ENCODE measurements around the gene PPWD1. TPM values are rescaled to one million over a fixed set of nuclear protein-coding genes. Genes with fewer than 3 reads are reported as not detected.

Gene PPWD1
- total and polyA plus RNA-seq, 8 donors, result 9.3 to 159 (median 50.6) TPM

DNA sequence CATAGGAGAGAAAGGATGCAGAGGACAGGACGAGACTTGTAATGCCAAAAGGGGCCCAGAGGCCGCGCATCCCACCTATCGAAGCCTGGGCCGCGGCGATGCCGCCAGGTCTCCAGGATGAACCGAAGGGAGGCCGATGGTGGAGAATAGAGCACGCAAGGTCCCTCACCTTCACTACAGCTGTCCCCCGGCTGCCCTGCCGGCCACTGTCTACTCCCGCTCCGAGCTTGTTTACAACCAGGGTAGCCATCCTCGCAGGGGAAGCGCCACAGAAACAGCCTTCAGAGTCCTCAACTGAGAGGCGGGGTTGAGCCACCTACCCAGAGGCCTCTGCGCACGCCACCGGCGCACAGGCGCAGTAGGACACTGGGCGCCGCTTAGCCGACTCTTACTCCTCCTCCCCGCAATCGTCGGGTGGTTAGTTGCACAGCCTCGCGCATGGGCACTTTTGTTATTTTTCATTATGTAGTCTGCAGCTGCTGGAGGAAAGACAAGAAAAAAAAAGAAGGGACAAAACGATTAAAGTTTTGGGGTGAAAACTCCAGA lies 61.0 kb downstream of the PPWD1 start, which contains the start of gene TRIM23:
TRIM23 (minus strand) TSS at position 309 of the 546 bp plus-strand sequence; CDS start at position 250, 59 bp downstream.
- Histone ChIP-seq H3K4me1 (peaks cover 28 to 49% (median 39%) of the 10 kb centered on the region in 4 donors), H3K27me3 (no peaks in the 10 kb centered on the region), H3K36me3 (peaks cover 0 to 8% (median 5%) of the 10 kb centered on the region in 4 donors), H3K27ac (peak within 1 kb of the TSS; percentile 39 to 87 (median 84)), H3K4me3 (peak within 1 kb of the TSS; percentile 74 to 96 (median 84)), H3K9me3 (no peaks in the 10 kb centered on the region)
- DNase-seq, result peak; percentile 91 to 98
- intact Hi-C loops (cut with DNase I; ENCODE audit: low total_unique reads), result no loop called here
- TF ChIP-seq, protein P1, sequence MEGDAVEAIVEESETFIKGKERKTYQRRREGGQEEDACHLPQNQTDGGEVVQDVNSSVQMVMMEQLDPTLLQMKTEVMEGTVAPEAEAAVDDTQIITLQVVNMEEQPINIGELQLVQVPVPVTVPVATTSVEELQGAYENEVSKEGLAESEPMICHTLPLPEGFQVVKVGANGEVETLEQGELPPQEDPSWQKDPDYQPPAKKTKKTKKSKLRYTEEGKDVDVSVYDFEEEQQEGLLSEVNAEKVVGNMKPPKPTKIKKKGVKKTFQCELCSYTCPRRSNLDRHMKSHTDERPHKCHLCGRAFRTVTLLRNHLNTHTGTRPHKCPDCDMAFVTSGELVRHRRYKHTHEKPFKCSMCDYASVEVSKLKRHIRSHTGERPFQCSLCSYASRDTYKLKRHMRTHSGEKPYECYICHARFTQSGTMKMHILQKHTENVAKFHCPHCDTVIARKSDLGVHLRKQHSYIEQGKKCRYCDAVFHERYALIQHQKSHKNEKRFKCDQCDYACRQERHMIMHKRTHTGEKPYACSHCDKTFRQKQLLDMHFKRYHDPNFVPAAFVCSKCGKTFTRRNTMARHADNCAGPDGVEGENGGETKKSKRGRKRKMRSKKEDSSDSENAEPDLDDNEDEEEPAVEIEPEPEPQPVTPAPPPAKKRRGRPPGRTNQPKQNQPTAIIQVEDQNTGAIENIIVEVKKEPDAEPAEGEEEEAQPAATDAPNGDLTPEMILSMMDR (IDR thresholded peaks at IDR 0.05), result no peak
- TF ChIP-seq EP300 (IDR thresholded peaks at IDR 0.05), result no peak
- peak in 2 of 3 donors; percentile 46 to 70 for TF ChIP-seq POLR2AphosphoS5 (IDR thresholded peaks at IDR 0.05)
- 0 to 1% (median 0%) methylated on average over 24 to 32 of the region's 32 CpGs for WGBS, 5 donors

DNA sequence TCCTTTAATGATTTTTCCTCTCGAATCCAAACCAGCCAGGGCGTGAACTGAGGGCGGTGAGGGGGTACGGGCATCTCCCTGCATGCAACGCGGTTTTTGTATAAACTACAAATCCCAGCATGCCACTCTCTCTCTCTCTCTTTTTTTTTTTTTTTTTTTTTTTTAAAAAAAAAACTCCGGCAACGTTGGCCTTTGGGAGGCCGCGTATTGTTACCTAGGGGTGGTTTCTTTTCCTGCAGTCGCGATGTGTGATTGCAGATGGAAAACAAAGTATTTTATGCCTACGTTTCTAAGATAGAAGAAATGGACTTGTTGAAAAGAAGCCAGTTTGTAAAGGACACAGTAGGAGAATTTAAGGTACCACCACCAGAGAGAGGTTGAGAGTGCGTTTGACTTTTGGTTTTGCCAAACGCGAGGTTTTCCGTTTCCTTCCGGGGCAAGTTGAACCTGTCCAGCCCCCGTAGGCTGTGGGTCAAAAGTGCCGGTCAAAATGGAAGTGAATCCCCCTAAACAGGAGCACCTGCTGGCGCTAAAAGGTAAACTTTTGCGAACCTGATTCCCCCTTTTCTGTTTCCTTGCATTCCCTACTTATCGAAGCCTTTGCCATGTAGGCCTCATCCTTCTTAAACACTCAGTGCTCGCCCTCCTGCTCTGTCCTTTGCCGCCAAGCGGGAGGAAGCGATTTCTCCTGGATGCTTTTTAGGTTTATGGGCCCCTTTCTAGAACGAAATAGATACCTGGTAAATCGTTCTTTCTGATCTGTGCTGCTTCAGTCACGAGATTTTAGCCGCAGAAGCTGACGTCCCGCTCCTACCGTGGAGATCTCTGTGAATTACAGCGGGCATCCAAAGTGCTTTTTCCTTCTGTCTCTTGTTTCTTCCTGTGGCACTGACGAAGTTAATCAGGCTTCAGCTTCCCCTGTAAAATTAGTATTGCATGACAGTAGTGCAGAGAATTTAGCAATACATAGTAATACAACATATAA lies 61.8 kb downstream of the PPWD1 start, which contains the start of the genes SHLD3 and TRAPPC13:
SHLD3 (plus strand) TSS at position 457 of the 985 bp plus-strand sequence. CDS start 4,561 bp downstream, outside the sequence.
TRAPPC13 (plus strand) TSS at position 457 of the 985 bp plus-strand sequence; CDS start at position 491, 34 bp downstream.
- peak; percentile 81 to 96 for DNase-seq
- H3K27me3 ChIP-seq, result no peaks in the 10 kb centered on the region
- H3K4me1 ChIP-seq, result peaks cover 28 to 54% (median 38%) of the 10 kb centered on the region in 4 donors
- no peak for TF ChIP-seq POLR2A (IDR thresholded peaks at IDR 0.05)
- no peak for TF ChIP-seq EP300 (IDR thresholded peaks at IDR 0.05)
- TF ChIP-seq, protein P1 (IDR thresholded peaks at IDR 0.05), result peak in 1 of 7 experiments; percentile 25
- peak in 2 of 3 donors; percentile 53 to 76 for TF ChIP-seq POLR2AphosphoS5 (IDR thresholded peaks at IDR 0.05)
- peaks cover 0 to 16% (median 13%) of the 10 kb centered on the region in 4 donors for H3K36me3 ChIP-seq
- intact Hi-C loops (cut with DNase I; ENCODE audit: low total_unique reads), result no loop called here
- no peaks in the 10 kb centered on the region for H3K9me3 ChIP-seq
- peak within 1 kb of the TSS; percentile 74 to 96 (median 84) for H3K4me3 ChIP-seq
- WGBS, 5 donors, result 0 to 1% (median 0%) methylated on average over 36 of the region's 36 CpGs
- H3K27ac ChIP-seq, result peak within 1 kb of the TSS; percentile 39 to 87 (median 84)

DNA sequence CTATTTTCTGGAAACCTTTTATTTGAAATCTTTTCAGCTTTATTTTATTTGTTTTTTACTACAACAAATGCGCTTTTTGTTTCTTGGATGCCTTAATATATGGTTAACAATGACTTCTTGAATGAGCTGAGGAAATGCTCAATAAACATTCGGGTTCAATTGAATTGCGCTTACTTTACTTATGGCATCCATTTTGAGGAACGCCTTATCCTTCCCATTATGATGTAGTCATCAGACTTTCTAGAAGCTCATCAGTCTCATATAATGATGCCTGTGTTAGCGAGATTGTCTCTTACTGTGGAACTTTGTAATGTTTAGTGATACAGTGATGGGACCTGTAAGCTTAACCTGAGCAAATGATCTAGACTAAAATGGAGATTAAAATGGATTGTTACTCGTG lies 62.6 kb downstream of the PPWD1 start:
- H3K27ac ChIP-seq, result peak overlapping the region in 3 of 5 donors; percentile 77 to 87 (median 84)
- H3K9me3 ChIP-seq, result no peaks in the 10 kb centered on the region
- peaks cover 0 to 18% (median 16%) of the 10 kb centered on the region in 4 donors for H3K36me3 ChIP-seq
- no peaks in the 10 kb centered on the region for H3K27me3 ChIP-seq
- H3K4me3 ChIP-seq, result peak overlapping the region; percentile 74 to 96 (median 84)
- no peak for TF ChIP-seq POLR2AphosphoS5 (IDR thresholded peaks at IDR 0.05)
- TF ChIP-seq POLR2A (IDR thresholded peaks at IDR 0.05), result no peak
- TF ChIP-seq, protein P1 (IDR thresholded peaks at IDR 0.05), result no peak
- TF ChIP-seq EP300 (IDR thresholded peaks at IDR 0.05), result no peak
- 45 to 63% (median 50%) methylated on average over 6 of the region's 6 CpGs for WGBS, 5 donors
- intact Hi-C loops (cut with DNase I; ENCODE audit: low total_unique reads), result no loop called here
- H3K4me1 ChIP-seq, result peaks cover 28 to 51% (median 38%) of the 10 kb centered on the region in 4 donors
- peak in 1 of 2 donors; percentile 7 for DNase-seq

DNA sequence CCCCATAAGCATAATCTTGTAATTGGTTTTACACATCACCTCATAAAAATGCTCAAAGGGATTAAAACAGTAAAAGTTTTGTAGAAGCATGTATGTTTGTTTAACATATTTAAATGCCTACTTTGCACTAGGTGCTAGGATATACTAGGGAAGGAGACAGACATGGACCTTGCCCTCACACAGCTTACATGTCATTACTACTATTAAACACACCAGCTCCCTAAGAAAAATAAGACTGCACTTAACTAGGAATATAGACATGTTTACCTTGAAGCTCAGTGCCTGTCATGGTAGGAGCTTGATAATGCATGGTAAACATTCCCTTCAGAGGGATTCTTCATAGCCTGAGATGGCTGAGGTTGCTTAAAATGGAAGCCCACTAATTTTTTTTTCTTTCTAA lies 67.9 kb downstream of the PPWD1 start:
- TF ChIP-seq, protein P1 (IDR thresholded peaks at IDR 0.05), result no peak
- TF ChIP-seq EP300 (IDR thresholded peaks at IDR 0.05), result no peak
- TF ChIP-seq POLR2A (IDR thresholded peaks at IDR 0.05), result no peak
- no peak for TF ChIP-seq POLR2AphosphoS5 (IDR thresholded peaks at IDR 0.05)
- peaks cover 0 to 27% (median 19%) of the 10 kb centered on the region in 4 donors for H3K36me3 ChIP-seq
- H3K4me3 ChIP-seq, result no peak overlapping the region
- no peak for DNase-seq
- intact Hi-C loops (cut with DNase I; ENCODE audit: low total_unique reads), result no loop called here
- peaks cover 6 to 16% (median 8%) of the 10 kb centered on the region in 4 donors for H3K4me1 ChIP-seq
- no peaks in the 10 kb centered on the region for H3K27me3 ChIP-seq
- H3K27ac ChIP-seq, result no peak overlapping the region
- no peaks in the 10 kb centered on the region for H3K9me3 ChIP-seq
